Activated T-cell treated with anti-CD3 and anti-CD28 coated beads for 4 hours (primary cell): Measurements from ENCODE around the gene COPRS.

ENCODE experiments used
- DNase-seq: peaks from one replicate; pipeline ENCODE4 v3.0.0-alpha.2; 2020

The COPRS gene

DNA sequence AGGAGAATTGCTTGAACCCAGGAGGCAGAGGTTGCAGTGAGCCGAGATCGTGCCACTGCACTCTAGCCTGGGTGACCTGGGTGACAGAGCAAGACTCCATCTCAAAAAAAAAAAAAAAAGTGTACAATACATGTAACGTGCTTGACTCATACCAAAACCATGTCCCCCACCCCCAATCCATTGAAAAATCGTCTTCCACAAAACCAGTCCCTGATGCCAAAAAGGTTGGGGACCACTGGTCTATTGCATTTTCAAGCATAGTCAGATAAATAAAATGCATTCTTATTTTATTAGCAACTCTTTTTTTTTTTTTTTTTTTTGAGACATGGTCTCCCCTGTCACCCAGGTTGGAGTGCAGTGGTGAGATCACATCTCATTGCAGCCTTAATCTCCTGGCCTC is 52.1 kb downstream of the COPRS start:
- DNase-seq, result no peak

DNA sequence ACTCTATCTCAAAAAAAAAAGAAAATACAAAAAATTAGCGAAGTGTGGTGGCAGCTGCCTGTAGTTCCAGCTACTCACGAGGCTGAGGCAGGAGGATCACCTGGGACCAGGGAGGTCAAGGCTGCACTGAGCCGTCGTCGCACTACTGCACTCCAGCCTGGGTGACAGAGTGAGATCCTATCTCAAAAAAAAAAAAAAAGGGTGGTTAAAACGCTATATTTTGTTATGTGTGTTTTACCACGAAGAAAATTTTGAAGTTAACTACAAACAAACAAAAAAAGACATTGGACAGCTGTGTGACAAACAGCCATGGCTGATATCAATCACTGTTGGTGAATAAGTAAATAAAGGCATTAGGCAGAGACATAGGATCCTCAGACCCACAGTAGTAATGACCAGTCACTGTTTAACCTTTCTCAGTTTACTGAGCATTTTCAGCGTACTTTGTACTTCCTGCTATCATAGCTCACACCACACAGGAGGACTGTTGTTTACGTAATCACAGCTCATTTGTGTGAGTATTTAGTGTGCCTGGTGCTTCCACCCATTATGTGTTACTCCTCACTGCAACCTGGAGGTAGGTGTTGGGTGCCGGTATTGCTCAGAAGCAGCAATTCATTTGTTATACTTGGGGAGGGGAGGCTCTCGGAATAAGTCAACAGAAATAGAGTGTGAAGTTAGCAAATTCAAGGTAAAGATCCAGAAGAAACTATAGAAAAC is 55.4 kb downstream of the COPRS start:
- DNase-seq, result no peak

DNA sequence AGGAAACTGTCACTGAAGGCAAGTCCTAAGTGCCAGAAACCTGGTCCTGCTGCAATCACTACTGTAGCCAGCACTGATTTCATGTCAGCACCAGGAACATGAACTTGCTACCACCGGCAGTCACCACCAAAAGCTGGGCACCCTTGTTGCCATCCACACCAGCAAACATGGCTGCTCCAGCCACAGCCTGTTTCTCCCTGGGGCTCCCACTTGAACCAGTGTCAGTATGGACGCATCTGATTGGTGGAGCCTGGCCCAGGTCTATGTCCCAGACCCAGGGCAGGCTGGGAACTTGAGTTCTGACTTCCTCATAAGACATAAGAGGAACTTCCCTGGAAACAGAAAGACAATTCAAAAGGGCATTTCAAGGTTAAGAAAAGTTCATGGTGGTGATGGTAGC is 56.5 kb downstream of the COPRS start:
- DNase-seq, result no peak
